ENCODE measurements around the gene RFX3.

RFX3 gene

GRCh38 chr9:3468421-3469205 is 57.2 kb downstream of the RFX3 start:
- ChIA-PET CTCF (interaction anchor here (1.0 to 2.1 kb wide), 8 partner anchors 8 to 898 kb away, joined by 3 to 12 read pairs (median 4); no protein-coding TSS in a partner anchor), POLR2A (no interaction called here)
- TF ChIP-seq CTCF (IDR thresholded peaks at IDR 0.05; ENCODE audit: insufficient read depth, low read length, missing control alignments): no peak
- no peak overlapping the region for H3K4me3 ChIP-seq (ENCODE audit: low read depth, low read length)
- DNase-seq (ENCODE audit: low read depth, low spot score): no peak

- DNase-seq (ENCODE audit: low read depth, low spot score): peak; percentile 17
- no peak overlapping the region for H3K4me3 ChIP-seq (ENCODE audit: low read depth, low read length)
- peak; percentile 96 for TF ChIP-seq CTCF (IDR thresholded peaks at IDR 0.05; ENCODE audit: insufficient read depth, low read length, missing control alignments)
- ChIA-PET POLR2A (no interaction called here), CTCF (interaction anchor here (0.6 to 2.1 kb wide), 21 partner anchors 9 to 909 kb away, joined by 3 to 12 read pairs (median 4); no protein-coding TSS in a partner anchor)
Observed at GRCh38 chr9:3467593-3468219, 58.1 kb downstream of the RFX3 start.

GRCh38 chr9:3464033-3464638 is 61.7 kb downstream of the RFX3 start:
- ChIA-PET POLR2A (no interaction called here), CTCF (no interaction called here)
- H3K4me3 ChIP-seq (ENCODE audit: low read depth, low read length): no peak overlapping the region
- no peak for DNase-seq (ENCODE audit: low read depth, low spot score)
- TF ChIP-seq CTCF (IDR thresholded peaks at IDR 0.05; ENCODE audit: insufficient read depth, low read length, missing control alignments): no peak

DNA sequence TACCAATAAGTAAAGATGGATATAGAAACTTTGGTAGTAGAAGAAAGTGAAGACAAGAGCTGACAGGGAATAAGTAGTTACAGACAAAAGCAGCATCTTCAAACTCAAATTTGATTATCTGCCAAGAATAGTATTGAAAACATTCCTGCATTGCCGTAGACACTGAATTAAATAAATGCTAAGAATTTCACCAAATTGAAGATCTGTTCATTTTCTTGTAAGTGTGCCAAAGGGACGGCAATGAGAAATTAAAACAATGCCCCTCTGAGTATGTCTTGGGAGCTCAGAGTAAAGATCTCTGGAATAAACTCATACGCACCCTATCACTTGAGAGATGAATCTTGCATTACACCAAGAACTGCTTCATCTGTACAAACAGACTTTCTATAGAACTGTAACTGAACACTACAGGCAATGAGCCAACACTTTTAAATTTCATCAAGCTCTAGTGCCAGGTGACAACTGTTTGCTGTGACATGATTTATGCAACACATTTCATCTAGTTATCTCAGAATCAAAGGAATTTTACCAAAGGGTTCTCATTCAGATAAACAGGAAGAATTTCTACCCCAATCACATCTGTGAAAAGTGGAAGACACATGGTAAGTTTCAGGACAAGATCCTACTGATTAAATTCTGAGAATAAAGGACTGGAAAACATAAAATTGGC is 66.9 kb downstream of the RFX3 start:
- TF ChIP-seq CTCF (IDR thresholded peaks at IDR 0.05; ENCODE audit: insufficient read depth, low read length, missing control alignments): no peak
- H3K4me3 ChIP-seq (ENCODE audit: low read depth, low read length): no peak overlapping the region
- ChIA-PET CTCF (interaction anchor here (0.6 to 1.7 kb wide), 5 partner anchors 8 to 66 kb away, joined by 3 to 4 read pairs (median 3); no protein-coding TSS in a partner anchor), POLR2A (no interaction called here)
- no peak for DNase-seq (ENCODE audit: low read depth, low spot score)

DNA sequence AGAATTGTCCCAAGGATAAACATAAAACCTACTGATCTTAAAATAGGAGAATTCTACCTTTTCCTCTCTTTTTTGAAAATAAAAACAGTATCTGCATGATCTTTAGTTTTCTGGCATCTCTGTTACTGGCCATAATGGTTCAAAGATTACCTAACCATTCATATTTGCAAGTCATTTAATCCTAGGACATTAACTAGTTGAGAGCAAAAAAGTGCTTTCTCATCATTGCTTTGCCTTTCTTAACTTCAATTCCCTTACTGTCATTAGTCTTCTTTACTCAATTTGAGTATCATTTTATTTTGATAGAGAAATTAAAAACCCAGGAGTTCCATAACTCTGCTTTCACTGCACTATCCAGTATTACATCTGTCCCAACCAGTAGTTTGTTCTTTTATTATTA is 68.6 kb downstream of the RFX3 start:
- TF ChIP-seq CTCF (IDR thresholded peaks at IDR 0.05; ENCODE audit: insufficient read depth, low read length, missing control alignments): no peak
- CTCF ChIA-PET: no interaction called here
- H3K4me3 ChIP-seq (ENCODE audit: low read depth, low read length): no peak overlapping the region
- DNase-seq (ENCODE audit: low read depth, low spot score): no peak
- POLR2A ChIA-PET: no interaction called here
